Endodermal cell (in vitro differentiated cells): ENCODE results near the gene ITSN1. TPM values are rescaled to one million over a fixed set of nuclear protein-coding genes. Genes with fewer than 3 reads are reported as not detected.

Experiments
- DNase-seq: peaks from one replicate; pipeline ENCODE4 v3.0.0-alpha.2; 2017
- H3K27ac ChIP-seq: 2 replicates; pipeline ENCODE4 v1.5.1; 2013; ENCODE audit warnings: mild to moderate bottlenecking, low read depth, low read length, moderate library complexity
- H3K27me3 ChIP-seq: 2 replicates; pipeline ENCODE4 v1.6.1; 2013; ENCODE audit warnings: mild to moderate bottlenecking, low read length, moderate library complexity; ENCODE audit not compliant: insufficient read depth, control insufficient read depth, poor library complexity, severe bottlenecking
- H3K36me3 ChIP-seq: 2 replicates; pipeline ENCODE4 v1.7.0; 2013; ENCODE audit warnings: mild to moderate bottlenecking, low read length, moderate library complexity; ENCODE audit not compliant: control insufficient read depth, insufficient read depth
- H3K4me1 ChIP-seq: one replicate; pipeline ENCODE4 v1.7.0; 2013; ENCODE audit warnings: low read length; ENCODE audit not compliant: control insufficient read depth, insufficient read depth
- H3K4me3 ChIP-seq: 2 replicates; pipeline ENCODE4 v1.5.1; 2013; ENCODE audit warnings: mild to moderate bottlenecking, low read length, moderate library complexity
- H3K9ac ChIP-seq: 2 replicates; pipeline ENCODE4 v1.6.1; 2013; ENCODE audit warnings: mild to moderate bottlenecking, low read length, moderate library complexity; ENCODE audit not compliant: poor library complexity, severe bottlenecking; ENCODE audit errors: extremely low read depth
- H3K9me3 ChIP-seq: 2 replicates; pipeline ENCODE4 v1.6.1; 2013; ENCODE audit warnings: mild to moderate bottlenecking, low read length, moderate library complexity; ENCODE audit not compliant: control insufficient read depth
- H3K27ac Mint-ChIP-seq: 2 replicates; pipeline ENCODE4 v1.8.0; 2020; ENCODE audit warnings: mixed read lengths
- H3K27me3 Mint-ChIP-seq: 2 replicates; pipeline ENCODE4 v1.8.0; 2021; ENCODE audit warnings: mild to moderate bottlenecking, mixed read lengths; ENCODE audit not compliant: insufficient read depth
- H3K36me3 Mint-ChIP-seq: 2 replicates; pipeline ENCODE4 v1.8.0; 2020; ENCODE audit warnings: low read depth, mixed read lengths
- H3K4me1 Mint-ChIP-seq: 2 replicates; pipeline ENCODE4 v1.8.0; 2020; ENCODE audit warnings: mixed read lengths
- H3K4me3 Mint-ChIP-seq: 2 replicates; pipeline ENCODE4 v1.8.0; 2020; ENCODE audit warnings: mild to moderate bottlenecking, moderate library complexity, mixed read lengths
- H3K9me3 Mint-ChIP-seq: 2 replicates; pipeline ENCODE4 v1.8.0; 2020; ENCODE audit warnings: mild to moderate bottlenecking, mixed read lengths
- CTCF ChIP-seq: fragments of 200-600 bp; sonication (generic); conservative IDR thresholded peaks from 2 replicates; pipeline ENCODE4 v1.5.0; 2021; ENCODE audit warnings: antibody characterized with exemption, mild to moderate bottlenecking
- WGBS, 2 experiments: methylation state at CpG; one replicate each; pipeline versions ENCODE4 v1.1.5 to v1.1.7; 2013; ENCODE audit warnings: missing lambda C conversion rate in 2 of 2, mixed read lengths in 1 of 2; ENCODE audit not compliant: insufficient coverage in 1 of 2, insufficient read length in 1 of 2; 5-methylcytosine and 5-hydroxymethylcytosine counted together
- total RNA-seq, 2 donors: library from RNA; stranded (reverse); fragmentation: NEBNext Ultra II Directional in 1 of 2; extraction: Animal tissue kit (Norgen Biotek cat#: 25700) in 1 of 2; gene quantifications; 2 replicates in 1 of 2; 3 replicates in 1 of 2; pipeline ENCODE4 v1.2.1, GENCODE V29; 2021

Gene ITSN1
- total RNA-seq, 2 donors from 2014 or later, result 89.6 to 104 TPM

DNA sequence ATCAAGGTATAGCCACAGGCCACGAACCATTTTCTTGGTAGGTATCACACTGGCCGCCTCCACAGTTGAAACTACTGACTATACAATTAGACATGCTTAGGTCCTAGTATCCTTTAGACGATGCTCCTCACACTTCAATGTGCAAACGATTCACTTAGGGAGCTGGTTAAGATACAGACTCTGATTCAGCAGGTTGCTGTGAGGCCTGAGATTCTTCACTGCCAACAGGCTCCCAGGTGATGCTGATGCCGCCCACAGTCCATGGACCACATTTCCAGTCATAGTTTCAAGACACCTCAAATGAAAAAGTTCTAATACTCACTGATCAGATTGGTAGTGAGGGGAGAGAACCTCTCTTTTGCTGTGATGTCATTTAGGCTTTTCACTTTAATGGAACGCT is 266.5 kb downstream of the ITSN1 start:
- H3K4me3 ChIP-seq, result no peak overlapping the region
- no peaks in the 10 kb centered on the region for H3K4me1 ChIP-seq
- no peak overlapping the region for H3K27ac Mint-ChIP-seq
- WGBS, 2 experiments, result 76 to 78% methylated on average over 5 to 6 of the region's 6 CpGs
- H3K9me3 Mint-ChIP-seq, result no peaks in the 10 kb centered on the region
- no peaks in the 10 kb centered on the region for H3K27me3 Mint-ChIP-seq
- no peak for DNase-seq
- no peak for TF ChIP-seq CTCF
- no peak overlapping the region for H3K27ac ChIP-seq
- no peaks in the 10 kb centered on the region for H3K9me3 ChIP-seq
- no peak overlapping the region for H3K4me3 Mint-ChIP-seq
- H3K9ac ChIP-seq, result no peak overlapping the region
- H3K36me3 Mint-ChIP-seq, result peaks cover 73% of the 10 kb centered on the region
- H3K27me3 ChIP-seq, result no peaks in the 10 kb centered on the region
- H3K36me3 ChIP-seq, result peaks cover 98% of the 10 kb centered on the region
- no peaks in the 10 kb centered on the region for H3K4me1 Mint-ChIP-seq

DNA sequence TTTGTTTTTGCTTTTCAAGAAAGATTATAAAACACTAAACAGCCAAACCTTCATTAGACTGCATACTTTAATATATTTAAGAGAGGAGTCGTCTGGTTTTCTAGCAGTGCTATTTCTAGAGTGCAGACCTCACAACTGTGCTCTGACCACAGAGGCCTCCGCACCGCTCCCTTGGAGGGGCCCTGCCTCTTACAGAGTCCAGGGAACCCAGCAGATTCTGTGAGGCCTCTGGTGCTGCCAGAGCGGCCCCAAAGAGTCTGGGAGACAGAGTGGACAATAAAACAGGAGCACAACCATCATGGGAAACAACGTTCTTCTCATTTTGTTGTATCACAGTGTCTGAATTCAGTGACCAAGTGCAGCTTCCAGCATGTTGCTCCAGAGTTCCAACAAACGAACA is 267.5 kb downstream of the ITSN1 start:
- no peaks in the 10 kb centered on the region for H3K27me3 ChIP-seq
- 88 to 98% methylated on average over 6 of the region's 6 CpGs for WGBS, 2 experiments
- Mint-ChIP-seq H3K4me3 (no peak overlapping the region), H3K4me1 (peaks cover 7% of the 10 kb centered on the region), H3K27me3 (no peaks in the 10 kb centered on the region), H3K27ac (no peak overlapping the region), H3K36me3 (peaks cover 69% of the 10 kb centered on the region), H3K9me3 (no peaks in the 10 kb centered on the region)
- H3K4me1 ChIP-seq, result no peaks in the 10 kb centered on the region
- H3K4me3 ChIP-seq, result no peak overlapping the region
- H3K36me3 ChIP-seq, result peaks cover 88% of the 10 kb centered on the region
- DNase-seq, result no peak
- no peak overlapping the region for H3K27ac ChIP-seq
- no peak for TF ChIP-seq CTCF
- no peaks in the 10 kb centered on the region for H3K9me3 ChIP-seq
- no peak overlapping the region for H3K9ac ChIP-seq

DNA sequence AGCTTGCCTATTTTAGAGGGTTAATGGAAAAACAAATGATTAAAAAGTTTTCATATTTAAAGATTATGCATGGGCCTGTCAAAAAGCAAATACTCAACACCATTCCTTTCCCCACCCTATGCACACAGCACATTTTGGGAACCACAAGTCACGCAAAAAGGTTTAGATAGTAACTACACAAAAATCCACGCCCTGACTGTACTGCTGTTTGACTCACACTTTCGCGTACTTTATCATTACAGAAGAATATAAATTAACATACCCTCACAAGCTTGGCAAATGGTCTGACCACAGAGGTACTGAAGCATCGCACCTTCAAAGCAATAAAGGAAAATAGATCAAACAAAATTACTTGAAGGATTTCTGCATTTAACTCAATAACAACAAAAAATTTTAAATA is 271.9 kb downstream of the ITSN1 start:
- DNase-seq, result no peak
- no peak overlapping the region for H3K27ac Mint-ChIP-seq
- Histone ChIP-seq H3K9me3 (no peaks in the 10 kb centered on the region), H3K4me1 (no peaks in the 10 kb centered on the region), H3K4me3 (peak overlapping the region; percentile 95), H3K36me3 (peaks cover 46% of the 10 kb centered on the region), H3K27ac (no peak overlapping the region), H3K9ac (peak overlapping the region; percentile 85), H3K27me3 (no peaks in the 10 kb centered on the region)
- peak overlapping the region; percentile 96 for H3K4me3 Mint-ChIP-seq
- H3K27me3 Mint-ChIP-seq, result no peaks in the 10 kb centered on the region
- peaks cover 14% of the 10 kb centered on the region for H3K4me1 Mint-ChIP-seq
- no peak for TF ChIP-seq CTCF
- H3K36me3 Mint-ChIP-seq, result peaks cover 33% of the 10 kb centered on the region
- no peaks in the 10 kb centered on the region for H3K9me3 Mint-ChIP-seq
- 99 to 100% methylated on average over 4 to 5 of the region's 5 CpGs for WGBS, 2 experiments
